ENCODE results near the gene SLC12A8.

- TF ChIP-seq CTCF (IDR thresholded peaks at IDR 0.05 in 4 of 5, conservative IDR thresholded peaks at IDR 0.05 in 1 of 5) (no peak), POLR2A (IDR thresholded peaks at IDR 0.05) (no peak)
Observed at GRCh38 chr3:125118600-125118999, 93.9 kb downstream of the SLC12A8 start.
